ENCODE measurements around the gene ADGRG1.

The ADGRG1 gene

DNA sequence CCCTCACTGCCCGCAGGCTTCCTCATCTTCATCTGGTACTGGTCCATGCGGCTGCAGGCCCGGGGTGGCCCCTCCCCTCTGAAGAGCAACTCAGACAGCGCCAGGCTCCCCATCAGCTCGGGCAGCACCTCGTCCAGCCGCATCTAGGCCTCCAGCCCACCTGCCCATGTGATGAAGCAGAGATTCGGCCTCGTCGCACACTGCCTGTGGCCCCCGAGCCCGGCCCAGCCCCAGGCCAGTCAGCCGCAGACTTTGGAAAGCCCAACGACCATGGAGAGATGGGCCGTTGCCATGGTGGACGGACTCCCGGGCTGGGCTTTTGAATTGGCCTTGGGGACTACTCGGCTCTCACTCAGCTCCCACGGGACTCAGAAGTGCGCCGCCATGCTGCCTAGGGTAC, 35.0 kb downstream of the ADGRG1 start:
- H3K27ac ChIP-seq (ENCODE audit: low read length), result no peak overlapping the region
- no peak overlapping the region for H3K9ac ChIP-seq (ENCODE audit: low read length in 2 of 2)
- no peaks in the 10 kb centered on the region for H3K4me1 ChIP-seq (ENCODE audit: control insufficient read depth, insufficient read depth, low read length)
- no peaks in the 10 kb centered on the region for H3K27me3 ChIP-seq (ENCODE audit: control insufficient read depth in 1 of 2, insufficient read depth in 2 of 2, low read length in 2 of 2)
- no peaks in the 10 kb centered on the region for H3K9me3 ChIP-seq (ENCODE audit: control insufficient read depth in 2 of 2, low read length in 2 of 2)
- no peak overlapping the region for H3K4me3 ChIP-seq (ENCODE audit: low read length in 2 of 2)
- no peaks in the 10 kb centered on the region for H3K36me3 ChIP-seq (ENCODE audit: control insufficient read depth in 2 of 2, insufficient read depth in 2 of 2, low read length in 2 of 2)

DNA sequence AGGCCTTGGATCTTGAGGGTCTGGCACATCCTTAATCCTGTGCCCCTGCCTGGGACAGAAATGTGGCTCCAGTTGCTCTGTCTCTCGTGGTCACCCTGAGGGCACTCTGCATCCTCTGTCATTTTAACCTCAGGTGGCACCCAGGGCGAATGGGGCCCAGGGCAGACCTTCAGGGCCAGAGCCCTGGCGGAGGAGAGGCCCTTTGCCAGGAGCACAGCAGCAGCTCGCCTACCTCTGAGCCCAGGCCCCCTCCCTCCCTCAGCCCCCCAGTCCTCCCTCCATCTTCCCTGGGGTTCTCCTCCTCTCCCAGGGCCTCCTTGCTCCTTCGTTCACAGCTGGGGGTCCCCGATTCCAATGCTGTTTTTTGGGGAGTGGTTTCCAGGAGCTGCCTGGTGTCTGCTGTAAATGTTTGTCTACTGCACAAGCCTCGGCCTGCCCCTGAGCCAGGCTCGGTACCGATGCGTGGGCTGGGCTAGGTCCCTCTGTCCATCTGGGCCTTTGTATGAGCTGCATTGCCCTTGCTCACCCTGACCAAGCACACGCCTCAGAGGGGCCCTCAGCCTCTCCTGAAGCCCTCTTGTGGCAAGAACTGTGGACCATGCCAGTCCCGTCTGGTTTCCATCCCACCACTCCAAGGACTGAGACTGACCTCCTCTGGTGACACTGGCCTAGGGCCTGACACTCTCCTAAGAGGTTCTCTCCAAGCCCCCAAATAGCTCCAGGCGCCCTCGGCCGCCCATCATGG, 35.7 kb downstream of the ADGRG1 start:
- Histone ChIP-seq H3K4me1 (ENCODE audit: control insufficient read depth, insufficient read depth, low read length) (no peaks in the 10 kb centered on the region), H3K27me3 (ENCODE audit: control insufficient read depth in 1 of 2, insufficient read depth in 2 of 2, low read length in 2 of 2) (no peaks in the 10 kb centered on the region), H3K9ac (ENCODE audit: low read length in 2 of 2) (no peak overlapping the region), H3K36me3 (ENCODE audit: control insufficient read depth in 2 of 2, insufficient read depth in 2 of 2, low read length in 2 of 2) (no peaks in the 10 kb centered on the region), H3K4me3 (ENCODE audit: low read length in 2 of 2) (no peak overlapping the region), H3K27ac (ENCODE audit: low read length) (no peak overlapping the region), H3K9me3 (ENCODE audit: control insufficient read depth in 2 of 2, low read length in 2 of 2) (no peaks in the 10 kb centered on the region)

DNA sequence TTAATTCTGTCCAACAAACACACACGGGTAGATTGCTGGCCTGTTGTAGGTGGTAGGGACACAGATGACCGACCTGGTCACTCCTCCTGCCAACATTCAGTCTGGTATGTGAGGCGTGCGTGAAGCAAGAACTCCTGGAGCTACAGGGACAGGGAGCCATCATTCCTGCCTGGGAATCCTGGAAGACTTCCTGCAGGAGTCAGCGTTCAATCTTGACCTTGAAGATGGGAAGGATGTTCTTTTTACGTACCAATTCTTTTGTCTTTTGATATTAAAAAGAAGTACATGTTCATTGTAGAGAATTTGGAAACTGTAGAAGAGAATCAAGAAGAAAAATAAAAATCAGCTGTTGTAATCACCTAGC, 36.2 kb downstream of the ADGRG1 start:
- no peaks in the 10 kb centered on the region for H3K9me3 ChIP-seq (ENCODE audit: control insufficient read depth in 2 of 2, low read length in 2 of 2)
- H3K4me3 ChIP-seq (ENCODE audit: low read length in 2 of 2), result no peak overlapping the region
- no peak overlapping the region for H3K9ac ChIP-seq (ENCODE audit: low read length in 2 of 2)
- no peaks in the 10 kb centered on the region for H3K4me1 ChIP-seq (ENCODE audit: control insufficient read depth, insufficient read depth, low read length)
- H3K36me3 ChIP-seq (ENCODE audit: control insufficient read depth in 2 of 2, insufficient read depth in 2 of 2, low read length in 2 of 2), result no peaks in the 10 kb centered on the region
- H3K27me3 ChIP-seq (ENCODE audit: control insufficient read depth in 1 of 2, insufficient read depth in 2 of 2, low read length in 2 of 2), result no peaks in the 10 kb centered on the region
- H3K27ac ChIP-seq (ENCODE audit: low read length), result no peak overlapping the region

DNA sequence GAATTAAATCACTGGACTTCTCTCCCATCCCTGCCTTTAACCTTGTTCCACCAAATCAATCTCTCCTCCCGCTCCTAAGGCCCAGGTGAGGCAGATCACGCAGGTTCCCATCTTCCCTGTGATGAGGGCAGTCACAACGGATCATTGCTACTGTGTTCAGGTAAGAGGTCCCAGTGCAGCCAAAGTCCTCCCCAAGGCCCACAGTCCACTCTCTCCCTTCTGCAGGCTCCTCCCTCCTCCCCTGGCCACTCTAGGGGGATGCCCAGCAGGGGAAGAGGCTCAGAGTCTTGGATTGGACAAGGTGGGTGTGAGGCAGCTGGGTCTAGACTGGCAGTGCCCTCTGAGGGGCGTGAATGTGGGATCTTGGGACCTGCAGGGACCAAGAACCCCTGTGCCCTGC, 37.1 kb downstream of the ADGRG1 start:
- H3K4me3 ChIP-seq (ENCODE audit: low read length in 2 of 2), result no peak overlapping the region
- no peaks in the 10 kb centered on the region for H3K36me3 ChIP-seq (ENCODE audit: control insufficient read depth in 2 of 2, insufficient read depth in 2 of 2, low read length in 2 of 2)
- no peak overlapping the region for H3K27ac ChIP-seq (ENCODE audit: low read length)
- no peaks in the 10 kb centered on the region for H3K4me1 ChIP-seq (ENCODE audit: control insufficient read depth, insufficient read depth, low read length)
- no peaks in the 10 kb centered on the region for H3K9me3 ChIP-seq (ENCODE audit: control insufficient read depth in 2 of 2, low read length in 2 of 2)
- H3K9ac ChIP-seq (ENCODE audit: low read length in 2 of 2), result no peak overlapping the region
- H3K27me3 ChIP-seq (ENCODE audit: control insufficient read depth in 1 of 2, insufficient read depth in 2 of 2, low read length in 2 of 2), result no peaks in the 10 kb centered on the region

DNA sequence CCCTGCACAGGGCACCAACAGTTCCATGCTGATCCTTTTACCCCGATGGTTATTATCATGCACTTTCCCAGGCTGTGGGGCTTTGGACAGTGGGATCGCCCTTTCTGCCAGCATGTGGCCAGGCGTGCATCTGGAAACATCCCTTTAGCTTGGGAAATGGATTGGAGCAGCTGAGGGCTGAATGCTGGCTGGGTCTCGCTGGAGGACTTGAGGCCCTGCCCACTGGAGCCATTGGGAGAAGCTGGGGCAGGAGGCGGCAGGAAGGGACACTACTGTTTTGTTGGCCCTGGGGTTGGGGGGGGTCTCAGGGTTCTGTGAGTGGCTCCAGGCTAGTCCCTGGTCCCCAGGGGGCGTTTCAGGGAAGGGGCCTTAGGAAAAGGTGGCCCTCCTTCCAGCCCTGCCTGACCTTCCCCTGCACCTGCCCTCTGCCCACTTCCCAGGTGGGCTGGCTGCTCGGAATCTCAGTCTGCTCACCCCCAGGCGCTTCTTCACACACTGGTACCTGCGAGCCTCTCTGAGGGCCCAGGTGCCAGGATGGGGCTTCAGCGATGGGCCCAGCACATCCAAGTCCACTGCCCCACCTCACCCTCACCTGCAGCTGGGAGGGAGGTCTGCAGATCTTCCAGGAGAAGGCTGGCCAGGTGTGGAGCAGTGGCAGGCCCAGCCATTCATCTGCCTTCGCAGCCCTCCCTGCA, 38.1 kb downstream of the ADGRG1 start:
- no peaks in the 10 kb centered on the region for H3K27me3 ChIP-seq (ENCODE audit: control insufficient read depth in 1 of 2, insufficient read depth in 2 of 2, low read length in 2 of 2)
- H3K27ac ChIP-seq (ENCODE audit: low read length), result no peak overlapping the region
- no peak overlapping the region for H3K4me3 ChIP-seq (ENCODE audit: low read length in 2 of 2)
- H3K4me1 ChIP-seq (ENCODE audit: control insufficient read depth, insufficient read depth, low read length), result no peaks in the 10 kb centered on the region
- H3K9ac ChIP-seq (ENCODE audit: low read length in 2 of 2), result no peak overlapping the region
- no peaks in the 10 kb centered on the region for H3K9me3 ChIP-seq (ENCODE audit: control insufficient read depth in 2 of 2, low read length in 2 of 2)
- no peaks in the 10 kb centered on the region for H3K36me3 ChIP-seq (ENCODE audit: control insufficient read depth in 2 of 2, insufficient read depth in 2 of 2, low read length in 2 of 2)

DNA sequence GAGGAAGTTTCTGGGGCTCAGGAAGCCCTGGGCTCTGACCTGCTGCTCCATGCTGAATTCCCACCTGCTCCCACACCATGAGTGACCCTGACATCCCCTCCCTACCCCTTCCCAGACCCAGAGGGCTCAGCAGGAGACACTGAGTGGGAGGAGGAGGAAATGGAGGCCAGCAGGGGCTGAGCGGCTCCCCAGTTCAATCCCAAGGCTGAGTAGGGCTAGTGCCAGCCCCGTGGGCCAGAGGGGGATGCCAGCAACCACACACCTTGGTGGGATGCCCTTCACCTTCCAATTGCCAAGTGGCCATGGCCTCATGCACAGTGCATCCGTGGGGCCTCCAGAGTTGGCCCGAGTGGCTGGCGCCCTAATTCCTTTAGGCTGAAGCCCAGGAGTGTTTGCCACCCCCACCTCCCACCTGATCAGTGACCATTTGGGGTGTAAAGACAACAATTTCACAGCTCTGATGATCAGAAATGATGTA, 38.7 kb downstream of the ADGRG1 start:
- H3K36me3 ChIP-seq (ENCODE audit: control insufficient read depth in 2 of 2, insufficient read depth in 2 of 2, low read length in 2 of 2), result no peaks in the 10 kb centered on the region
- H3K9ac ChIP-seq (ENCODE audit: low read length in 2 of 2), result no peak overlapping the region
- no peaks in the 10 kb centered on the region for H3K4me1 ChIP-seq (ENCODE audit: control insufficient read depth, insufficient read depth, low read length)
- H3K9me3 ChIP-seq (ENCODE audit: control insufficient read depth in 2 of 2, low read length in 2 of 2), result no peaks in the 10 kb centered on the region
- H3K27me3 ChIP-seq (ENCODE audit: control insufficient read depth in 1 of 2, insufficient read depth in 2 of 2, low read length in 2 of 2), result no peaks in the 10 kb centered on the region
- H3K4me3 ChIP-seq (ENCODE audit: low read length in 2 of 2), result no peak overlapping the region
- no peak overlapping the region for H3K27ac ChIP-seq (ENCODE audit: low read length)

DNA sequence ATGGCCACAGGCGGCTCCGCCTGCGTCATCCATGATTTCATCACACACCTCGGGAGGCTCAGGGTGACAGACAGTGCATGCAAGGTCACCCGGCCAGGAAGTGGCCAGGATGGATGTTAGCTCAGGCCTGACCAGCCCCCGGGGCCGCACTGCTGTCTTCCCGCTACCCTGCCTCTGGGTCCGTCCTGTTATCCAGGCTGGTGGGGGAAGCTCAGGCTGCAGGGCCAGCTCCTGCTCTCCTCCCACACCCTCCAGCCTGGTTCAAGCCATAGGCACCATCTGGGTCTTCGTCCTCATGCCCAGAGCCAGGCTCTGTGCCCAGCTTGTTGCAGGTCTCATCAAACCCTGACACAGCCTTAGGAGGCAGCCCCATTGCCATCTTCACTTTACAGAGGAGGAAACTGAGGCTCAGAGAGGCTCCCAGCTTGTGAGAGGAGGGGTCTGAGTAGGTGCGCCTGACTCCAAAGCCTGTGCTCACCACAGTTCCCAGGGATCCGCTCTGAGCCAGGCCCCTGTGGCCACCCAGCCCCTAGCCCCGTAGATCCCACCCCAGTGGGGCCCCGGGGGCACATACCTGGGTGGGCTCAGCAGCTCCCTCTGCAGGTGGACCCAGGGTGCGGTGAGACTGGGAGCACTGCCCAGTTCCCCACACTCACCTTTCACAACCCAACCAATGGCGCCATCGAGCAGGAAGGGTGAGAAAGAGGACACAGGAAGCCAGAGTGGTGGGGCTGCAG, 39.3 kb downstream of the ADGRG1 start:
- Histone ChIP-seq H3K9me3 (ENCODE audit: control insufficient read depth in 2 of 2, low read length in 2 of 2) (no peaks in the 10 kb centered on the region), H3K27ac (ENCODE audit: low read length) (no peak overlapping the region), H3K4me3 (ENCODE audit: low read length in 2 of 2) (no peak overlapping the region), H3K27me3 (ENCODE audit: control insufficient read depth in 1 of 2, insufficient read depth in 2 of 2, low read length in 2 of 2) (no peaks in the 10 kb centered on the region), H3K36me3 (ENCODE audit: control insufficient read depth in 2 of 2, insufficient read depth in 2 of 2, low read length in 2 of 2) (no peaks in the 10 kb centered on the region), H3K9ac (ENCODE audit: low read length in 2 of 2) (no peak overlapping the region), H3K4me1 (ENCODE audit: control insufficient read depth, insufficient read depth, low read length) (no peaks in the 10 kb centered on the region)

DNA sequence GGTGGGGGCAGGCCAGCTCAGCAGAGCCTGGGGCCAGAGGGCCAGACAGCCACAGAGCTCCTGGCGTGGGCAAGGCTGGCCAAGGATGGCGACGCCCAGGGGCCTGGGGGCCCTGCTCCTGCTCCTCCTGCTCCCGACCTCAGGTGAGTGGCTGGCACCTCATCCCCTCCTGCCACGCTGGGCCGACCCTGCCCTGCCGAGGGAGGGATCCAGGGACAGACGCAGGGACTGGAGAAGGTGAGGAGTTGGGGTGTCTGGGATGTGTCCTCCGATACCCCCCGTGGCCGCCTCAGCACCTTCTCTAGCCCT, 39.8 kb downstream of the ADGRG1 start, which contains the start of gene ADGRG3:
TSS of gene ADGRG3 (plus strand) at position 44 of the 309 bp plus-strand sequence. CDS start at position 86, 42 bp downstream.
- Histone ChIP-seq H3K27ac (ENCODE audit: low read length) (no peak within 1 kb of the TSS), H3K4me3 (ENCODE audit: low read length in 2 of 2) (no peak within 1 kb of the TSS), H3K4me1 (ENCODE audit: control insufficient read depth, insufficient read depth, low read length) (no peaks in the 10 kb centered on the region)

DNA sequence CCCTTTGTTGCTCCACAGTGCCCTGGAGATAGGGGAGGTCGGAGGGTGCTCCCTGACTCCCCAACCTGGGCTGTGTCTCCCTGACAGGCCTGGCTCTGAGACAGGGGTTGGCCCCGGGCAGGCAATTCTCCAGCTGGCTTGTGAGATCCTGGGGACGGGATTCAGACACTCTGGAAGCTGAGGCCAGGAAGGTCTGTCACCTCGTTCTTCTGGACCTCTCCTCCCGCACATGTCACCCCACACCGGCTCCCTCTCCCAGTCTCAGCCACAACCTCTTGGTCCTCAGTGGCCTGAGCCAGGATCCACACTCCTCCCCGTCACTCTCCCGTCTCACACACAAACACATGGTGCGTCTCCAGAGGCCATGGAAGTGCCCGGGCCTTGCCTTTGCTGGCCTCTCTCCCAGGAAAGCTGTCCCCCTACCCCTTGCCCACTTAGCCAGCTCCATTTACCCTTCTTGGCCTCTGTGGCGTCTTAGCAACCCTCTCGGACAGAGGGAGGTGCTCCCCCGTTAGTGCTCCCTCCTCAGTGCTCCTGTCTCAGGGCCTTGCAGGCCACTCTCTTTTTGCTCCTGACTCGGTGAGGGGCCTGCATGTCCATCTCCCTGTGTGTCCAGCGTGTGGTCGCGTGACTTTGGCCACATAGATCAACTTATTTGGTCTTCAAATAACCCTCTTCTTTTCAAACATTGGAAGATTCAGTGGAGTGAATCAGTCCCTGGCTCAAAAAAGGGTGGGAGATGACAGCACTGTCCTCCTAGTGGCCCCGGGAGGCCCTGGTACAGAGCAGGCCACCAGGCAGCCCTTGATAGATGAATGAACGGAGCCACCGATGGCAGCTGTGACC, 40.4 kb downstream of the ADGRG1 start:
- Histone ChIP-seq H3K36me3 (ENCODE audit: control insufficient read depth in 2 of 2, insufficient read depth in 2 of 2, low read length in 2 of 2) (no peaks in the 10 kb centered on the region), H3K27me3 (ENCODE audit: control insufficient read depth in 1 of 2, insufficient read depth in 2 of 2, low read length in 2 of 2) (no peaks in the 10 kb centered on the region), H3K4me1 (ENCODE audit: control insufficient read depth, insufficient read depth, low read length) (no peaks in the 10 kb centered on the region), H3K9me3 (ENCODE audit: control insufficient read depth in 2 of 2, low read length in 2 of 2) (no peaks in the 10 kb centered on the region), H3K9ac (ENCODE audit: low read length in 2 of 2) (no peak overlapping the region), H3K4me3 (ENCODE audit: low read length in 2 of 2) (no peak overlapping the region), H3K27ac (ENCODE audit: low read length) (no peak overlapping the region)

More for the DNA sequence above, 39.8 kb downstream of the ADGRG1 start, which contains the start of gene ADGRG3:
- H3K27me3 ChIP-seq (ENCODE audit: control insufficient read depth in 1 of 2, insufficient read depth in 2 of 2, low read length in 2 of 2), result no peaks in the 10 kb centered on the region
- no peak within 1 kb of the TSS for H3K9ac ChIP-seq (ENCODE audit: low read length in 2 of 2)
- H3K36me3 ChIP-seq (ENCODE audit: control insufficient read depth in 2 of 2, insufficient read depth in 2 of 2, low read length in 2 of 2), result no peaks in the 10 kb centered on the region
- no peaks in the 10 kb centered on the region for H3K9me3 ChIP-seq (ENCODE audit: control insufficient read depth in 2 of 2, low read length in 2 of 2)

DNA sequence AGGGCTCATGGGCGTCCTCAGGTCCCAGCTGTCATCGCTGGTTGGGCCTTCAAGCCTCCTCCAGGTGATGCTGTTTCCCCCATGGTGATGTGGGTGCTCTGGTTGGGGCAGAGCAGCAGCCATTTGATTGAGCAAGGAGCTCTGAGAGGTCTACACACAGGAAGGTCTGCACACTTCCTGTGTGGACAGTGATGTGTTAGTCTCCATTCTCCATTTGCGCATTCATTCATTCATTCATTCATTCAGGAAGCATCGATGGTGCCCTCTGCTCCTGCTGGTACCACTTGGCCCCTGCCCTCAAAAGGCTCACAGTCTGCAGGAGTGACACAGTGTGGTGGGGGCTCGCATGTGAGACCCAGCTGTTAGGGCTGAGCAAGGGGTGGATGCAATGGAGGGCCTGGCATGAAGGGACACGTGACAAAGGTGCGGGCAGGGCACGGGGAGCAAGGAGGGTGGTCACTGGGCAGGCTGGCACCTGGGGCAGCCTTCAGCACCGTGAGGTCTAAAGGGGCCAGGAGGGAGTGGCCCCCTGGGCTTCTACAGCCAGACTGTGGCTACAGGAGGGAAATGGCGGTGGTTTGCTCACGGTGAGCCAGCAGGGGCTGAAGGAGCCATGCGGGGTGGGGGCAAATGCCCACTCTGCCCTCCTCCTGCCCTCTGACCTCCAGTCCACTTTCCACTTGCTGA, 41.2 kb downstream of the ADGRG1 start:
- no peaks in the 10 kb centered on the region for H3K4me1 ChIP-seq (ENCODE audit: control insufficient read depth, insufficient read depth, low read length)
- H3K4me3 ChIP-seq (ENCODE audit: low read length in 2 of 2), result no peak overlapping the region
- H3K9me3 ChIP-seq (ENCODE audit: control insufficient read depth in 2 of 2, low read length in 2 of 2), result no peaks in the 10 kb centered on the region
- no peak overlapping the region for H3K27ac ChIP-seq (ENCODE audit: low read length)
- no peak overlapping the region for H3K9ac ChIP-seq (ENCODE audit: low read length in 2 of 2)
- no peaks in the 10 kb centered on the region for H3K36me3 ChIP-seq (ENCODE audit: control insufficient read depth in 2 of 2, insufficient read depth in 2 of 2, low read length in 2 of 2)
- no peaks in the 10 kb centered on the region for H3K27me3 ChIP-seq (ENCODE audit: control insufficient read depth in 1 of 2, insufficient read depth in 2 of 2, low read length in 2 of 2)
